B cell (primary cell): ENCODE data around the gene MYH15. TPM values are rescaled to one million over a fixed set of nuclear protein-coding genes. Genes with fewer than 3 reads are reported as not detected.
A peak's percentile ranks its signal among the peaks of the same experiment; 100 is the strongest.

Experiments
- ATAC-seq: fragments of 200-7000 bp; cut with Tn5 transposase; one replicate; pipeline ENCODE4 v1.10.0; 2021; ENCODE audit warnings: low read depth, mild to moderate bottlenecking, moderate number of reproducible peaks, moderate library complexity
- CTCF ChIA-PET: fragments of 350-600 bp; sonication (Branson Sonifier 250); formaldehyde crosslinking; loops from one replicate; lab custom pipeline; 2021; ENCODE audit warnings: antibody characterized with exemption, inconsistent platforms; lab: Charles Lee
- POLR2A ChIA-PET: fragments of 350-600 bp; sonication (Branson Sonifier 250); formaldehyde crosslinking; loops from one replicate; lab custom pipeline; 2021; ENCODE audit warnings: antibody characterized with exemption; lab: Charles Lee
- DNase-seq: peaks from one replicate; pipeline ENCODE4 v3.0.0; 2013
- H2AFZ ChIP-seq: 2 replicates; pipeline ENCODE4 v1.6.1; 2012; ENCODE audit warnings: mild to moderate bottlenecking, low read depth, low read length; ENCODE audit not compliant: insufficient read depth, poor library complexity, severe bottlenecking
- H3K27ac ChIP-seq, 2 donors: 1 replicate in 1 of 2; 2 replicates in 1 of 2; pipeline ENCODE4 v1.5.1; 2012 to 2013; ENCODE audit warnings: low read length in 2 of 2, mild to moderate bottlenecking in 2 of 2, moderate library complexity in 1 of 2
- H3K27me3 ChIP-seq, 4 experiments: fragments of 200-600 bp in 1 of 4; sonication (generic) in 1 of 4; replicated peaks in 1 of 4; 1 replicate in 2 of 4; 2 replicates in 2 of 4; pipeline versions ENCODE4 v1.6.1 to v1.7.0; 2013 to 2016; ENCODE audit warnings: low read length in 3 of 4, mild to moderate bottlenecking in 2 of 4, mixed read lengths in 1 of 4, moderate library complexity in 1 of 4; ENCODE audit not compliant: insufficient read depth in 4 of 4, control insufficient read depth in 3 of 4; ENCODE audit errors: control extremely low read depth in 1 of 4
- H3K36me3 ChIP-seq, 2 experiments: replicated peaks in 1 of 2; 1 replicate in 1 of 2; 2 replicates in 1 of 2; pipeline versions ENCODE4 v1.6.1 to v1.7.1; 2013; ENCODE audit warnings: low read length in 1 of 2; ENCODE audit not compliant: insufficient read depth in 2 of 2, control insufficient read depth in 1 of 2; ENCODE audit errors: control extremely low read depth in 1 of 2, extremely low read depth in 1 of 2
- H3K4me1 ChIP-seq, 2 donors: fragments of 200-600 bp in 1 of 2; sonication (generic) in 1 of 2; 1 replicate in 1 of 2; 2 replicates in 1 of 2; pipeline versions ENCODE4 v1.5.1 to v1.6.1; 2013 to 2017; ENCODE audit warnings: low read length in 2 of 2; ENCODE audit not compliant: control insufficient read depth in 2 of 2, insufficient read depth in 2 of 2
- H3K4me2 ChIP-seq: replicated peaks from 2 replicates; pipeline ENCODE3; 2012; ENCODE audit warnings: mild to moderate bottlenecking, low read depth, low read length; ENCODE audit not compliant: poor library complexity, severe bottlenecking
- H3K4me3 ChIP-seq, 5 experiments: fragments of 200-600 bp in 1 of 5; sonication (generic) in 1 of 5; 1 replicate in 3 of 5; 2 replicates in 2 of 5; pipeline versions ENCODE4 v1.5.1 to v1.7.0; 2011 to 2016; ENCODE audit warnings: low read length in 4 of 5, mild to moderate bottlenecking in 4 of 5, low read depth in 2 of 5, control low read depth in 1 of 5, moderate library complexity in 1 of 5; ENCODE audit not compliant: insufficient read depth in 1 of 5; ENCODE audit errors: control extremely low read depth in 1 of 5, extremely low read depth in 1 of 5
- H3K79me2 ChIP-seq: fragments of 200-600 bp; sonication (generic); one replicate; pipeline ENCODE4 v1.6.0; 2016; ENCODE audit warnings: low read length; ENCODE audit not compliant: control insufficient read depth, insufficient read depth
- H3K9ac ChIP-seq: fragments of 200-600 bp; sonication (generic); 2 replicates; pipeline ENCODE4 v1.6.1; 2017; ENCODE audit warnings: mild to moderate bottlenecking, low read length, moderate library complexity
- H3K9me3 ChIP-seq, 3 donors: one replicate each; pipeline versions ENCODE4 v1.6.1 to v1.7.1; 2013; ENCODE audit warnings: low read length in 2 of 3; ENCODE audit not compliant: control insufficient read depth in 2 of 3, insufficient read depth in 1 of 3; ENCODE audit errors: control extremely low read depth in 1 of 3
- H4K20me1 ChIP-seq: 2 replicates; pipeline ENCODE4 v1.6.0; 2012; ENCODE audit warnings: mild to moderate bottlenecking, low read length; ENCODE audit not compliant: insufficient read depth, control insufficient read depth, poor library complexity, severe bottlenecking
- H3K27ac Mint-ChIP-seq: one replicate; pipeline ENCODE4 v1.8.0; 2021; ENCODE audit warnings: mixed read lengths
- H3K27me3 Mint-ChIP-seq: one replicate; pipeline ENCODE4 v1.8.0; 2021; ENCODE audit warnings: mixed read lengths
- H3K4me1 Mint-ChIP-seq: one replicate; pipeline ENCODE4 v1.8.0; 2021; ENCODE audit warnings: mixed read lengths
- H3K4me3 Mint-ChIP-seq: one replicate; pipeline ENCODE4 v1.8.0; 2021; ENCODE audit warnings: mixed read lengths
- H3K9me3 Mint-ChIP-seq: one replicate; pipeline ENCODE4 v1.8.0; 2022; ENCODE audit warnings: mixed read lengths; ENCODE audit not compliant: insufficient read depth
- CTCF ChIP-seq: fragments of 200-600 bp; IDR thresholded peaks from one replicate; pipeline ENCODE4 v1.8.0; 2022; ENCODE audit warnings: antibody characterized with exemption, mild to moderate bottlenecking
- EZH2 ChIP-seq: IDR thresholded peaks from 2 replicates; pipeline ENCODE4 v1.6.1; 2012; ENCODE audit warnings: borderline replicate concordance, low read depth, mild to moderate bottlenecking, moderate library complexity, low read length; ENCODE audit not compliant: insufficient read depth, poor library complexity, severe bottlenecking
- WGBS: methylation state at CpG from one replicate; pipeline ENCODE4 v1.1.5; 2013; ENCODE audit warnings: missing lambda C conversion rate; ENCODE audit not compliant: insufficient coverage; 5-methylcytosine and 5-hydroxymethylcytosine counted together
- intact Hi-C: fragments of 100-400 bp; cut with micrococcal nuclease; formaldehyde crosslinking; loops from one replicate; pipeline ENCODE4 v1.10.0; 2022
- polyA plus RNA-seq: library from polyadenylated mRNA; depleted of rRNA; stranded (reverse); fragments of >200 nt; gene quantifications from 2 replicates; pipeline ENCODE4 v1.2.3, GENCODE V29; 2012
- total RNA-seq, 2 donors: library from RNA; stranded (reverse); fragments of 120-200 nt in 1 of 2; gene quantifications; 1 replicate in 1 of 2; 2 replicates in 1 of 2; pipeline versions ENCODE4 v1.2.3 to v1.2.4, GENCODE V29; 2013 to 2022

Gene MYH15
- total and polyA plus RNA-seq, 2 donors (not counting 1 experiment from before 2014, with no cell fraction given), result 0.06 TPM; not detected in 1

- ChIA-PET CTCF (interaction anchor here (0.5 to 1.0 kb wide), 2 partner anchors 17 to 1202 kb away, joined by 3 read pairs; no protein-coding TSS in a partner anchor), POLR2A (no interaction called here)
- DNase-seq (peak; percentile 17), ATAC-seq (no peak)
- Histone ChIP-seq H3K4me3 (no peak overlapping the region), H4K20me1 (no peaks in the 10 kb centered on the region), H3K36me3 (no peaks in the 10 kb centered on the region), H3K79me2 (no peaks in the 10 kb centered on the region), H3K4me1 (peaks cover 11 to 15% of the 10 kb centered on the region in 2 donors), H3K4me2 (peak overlapping the region; percentile 39), H3K27me3 (no peaks in the 10 kb centered on the region), H3K27ac (no peak overlapping the region), H2AFZ (no peak overlapping the region), H3K9me3 (no peaks in the 10 kb centered on the region), H3K9ac (no peak overlapping the region)
- H3K27me3 Mint-ChIP-seq, result no peaks in the 10 kb centered on the region
- no peak overlapping the region for H3K27ac Mint-ChIP-seq
- TF ChIP-seq EZH2 (no peak), CTCF (no peak)
- peaks cover 17% of the 10 kb centered on the region for H3K4me1 Mint-ChIP-seq
- no peak overlapping the region for H3K4me3 Mint-ChIP-seq
- H3K9me3 Mint-ChIP-seq, result no peaks in the 10 kb centered on the region
- intact Hi-C loops, result no loop called here
Measured at GRCh38 chr3:108338901-108339545, 171.4 kb downstream of the MYH15 start.

GRCh38 chr3:108334701-108335100 is 175.7 kb downstream of the MYH15 start:
- Histone ChIP-seq H3K36me3 (no peaks in the 10 kb centered on the region), H4K20me1 (no peaks in the 10 kb centered on the region), H2AFZ (no peak overlapping the region), H3K27me3 (no peaks in the 10 kb centered on the region), H3K4me2 (no peak overlapping the region), H3K9me3 (peaks cover 0 to 1% (median 0%) of the 10 kb centered on the region in 3 donors), H3K79me2 (no peaks in the 10 kb centered on the region), H3K4me3 (no peak overlapping the region), H3K4me1 (peaks cover 11 to 12% of the 10 kb centered on the region in 2 donors), H3K27ac (no peak overlapping the region), H3K9ac (no peak overlapping the region)
- TF ChIP-seq EZH2, result no peak
- TF ChIP-seq CTCF, result no peak
- H3K27ac Mint-ChIP-seq, result no peak overlapping the region
- CTCF ChIA-PET, result no interaction called here
- H3K4me1 Mint-ChIP-seq, result peaks cover 15% of the 10 kb centered on the region
- no peak for DNase-seq
- POLR2A ChIA-PET, result no interaction called here
- intact Hi-C loops, result no loop called here
- no peak overlapping the region for H3K4me3 Mint-ChIP-seq
- H3K27me3 Mint-ChIP-seq, result no peaks in the 10 kb centered on the region
- 100% methylated on average over 1 of the region's 1 CpG for WGBS
- ATAC-seq, result no peak
- H3K9me3 Mint-ChIP-seq, result no peaks in the 10 kb centered on the region
